SK-N-SH treated with all-trans-retinoic acid at 6 μM for 48 hours (cell line): ENCODE results near the gene CD300C.

Source experiments
- ATAC-seq: fragments of 200-7000 bp; cut with Tn5 transposase; 3 replicates; pipeline ENCODE4 v1.9.1; 2020; ENCODE audit warnings: mild to moderate bottlenecking, moderate library complexity
- ARNTL ChIP-seq: fragments of 450-650 bp; formaldehyde crosslinking; IDR thresholded peaks from 2 replicates; pipeline ENCODE4 v1.5.0; 2020; ENCODE audit warnings: low read depth, mild to moderate bottlenecking, moderate library complexity, borderline replicate concordance
- BACH2 ChIP-seq: fragments of 250-450 bp; sonication (Bioruptor Pico); IDR thresholded peaks from 2 replicates; pipeline ENCODE4 v1.9.0; 2021; ENCODE audit warnings: mild to moderate bottlenecking, borderline replicate concordance
- ESRRG ChIP-seq: fragments of 250-450 bp; sonication (Bioruptor Pico); IDR thresholded peaks from 2 replicates; pipeline ENCODE4 v1.6.1; 2021; ENCODE audit warnings: mild to moderate bottlenecking
- GLIS3 ChIP-seq: fragments of 250-450 bp; sonication (Bioruptor Pico); IDR thresholded peaks from 2 replicates; pipeline ENCODE4 v1.5.0; 2020; ENCODE audit warnings: mild to moderate bottlenecking, moderate library complexity
- ISL1 ChIP-seq: fragments of 250-450 bp; sonication (Bioruptor Pico); IDR thresholded peaks from 2 replicates; pipeline ENCODE4 v2.1.2; 2022; ENCODE audit warnings: mild to moderate bottlenecking, moderate library complexity
- OSR1 ChIP-seq: fragments of 250-450 bp; sonication (Bioruptor Pico); IDR thresholded peaks from 2 replicates; pipeline ENCODE4 v1.8.0; 2022; ENCODE audit warnings: moderate library complexity, mild to moderate bottlenecking, inconsistent platforms
- PPARA ChIP-seq: fragments of 250-450 bp; sonication (Bioruptor Pico); IDR thresholded peaks from 2 replicates; pipeline ENCODE4 v1.5.0; 2020; ENCODE audit warnings: mild to moderate bottlenecking, borderline replicate concordance
- RARB ChIP-seq: fragments of 250-450 bp; sonication (Bioruptor Pico); IDR thresholded peaks from 2 replicates; pipeline ENCODE4 v1.8.0; 2021; ENCODE audit warnings: mild to moderate bottlenecking, moderate library complexity
- TCF4 ChIP-seq: fragments of 250-450 bp; sonication (Bioruptor Pico); IDR thresholded peaks from 2 replicates; pipeline ENCODE4 v1.8.0; 2021; ENCODE audit warnings: mild to moderate bottlenecking, moderate library complexity, borderline replicate concordance
- TOX ChIP-seq: fragments of 250-450 bp; sonication (Bioruptor Pico); IDR thresholded peaks from 2 replicates; pipeline ENCODE4 v1.8.0; 2021; ENCODE audit warnings: mild to moderate bottlenecking, moderate library complexity, borderline replicate concordance
- ZC3H10 ChIP-seq: fragments of 250-450 bp; sonication (Bioruptor Pico); IDR thresholded peaks from 2 replicates; pipeline ENCODE4 v1.5.1; 2021; ENCODE audit warnings: mild to moderate bottlenecking, moderate library complexity
- ZNF70 ChIP-seq: fragments of 450-650 bp; formaldehyde crosslinking; IDR thresholded peaks from 2 replicates; pipeline ENCODE4 v1.5.0; 2020; ENCODE audit warnings: mild to moderate bottlenecking, moderate library complexity
- TF ChIP-seq, protein P1 (sequence below): fragments of 250-450 bp; sonication (Bioruptor Pico); IDR thresholded peaks from 2 replicates; pipeline ENCODE4 v1.5.1; 2021; ENCODE audit warnings: mild to moderate bottlenecking, moderate library complexity
- TF ChIP-seq, protein P2 (sequence below): fragments of 250-450 bp; sonication (Bioruptor Pico); IDR thresholded peaks from 2 replicates; pipeline ENCODE4 v1.5.1; 2020; ENCODE audit warnings: low read depth, mild to moderate bottlenecking, moderate library complexity

CD300C gene

DNA sequence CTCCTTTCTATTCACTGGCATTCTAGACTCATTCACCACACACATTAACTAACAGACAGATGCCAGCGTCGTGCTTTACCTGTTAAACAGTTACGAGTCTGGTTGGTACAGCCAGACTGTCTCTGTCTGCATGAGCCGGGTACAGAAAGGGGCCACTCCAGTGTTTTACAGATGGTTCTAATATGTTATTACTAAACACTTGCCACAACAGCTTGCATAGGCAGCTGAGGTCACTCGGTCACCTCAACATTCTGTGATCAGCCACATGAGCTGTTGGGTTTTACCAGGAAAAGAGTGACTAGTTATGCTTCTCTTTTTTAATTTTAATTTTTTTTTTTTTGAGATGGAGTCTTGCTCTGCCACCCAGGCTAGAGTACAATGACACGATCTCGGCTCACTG, 54.3 kb downstream of the CD300C start:
- no peak for ATAC-seq
- TF ChIP-seq GLIS3 (no peak), ISL1 (CRISPR knock-in tag) (no peak), ESRRG (CRISPR knock-in tag) (no peak), TCF4 (no peak), ARNTL (CRISPR knock-in tag) (no peak), ZC3H10 (no peak), OSR1 (CRISPR knock-in tag) (no peak), TOX (CRISPR knock-in tag) (no peak), PPARA (CRISPR knock-in tag) (no peak), RARB (CRISPR knock-in tag) (no peak), ZNF70 (CRISPR knock-in tag) (no peak), BACH2 (CRISPR knock-in tag) (no peak)
- TF ChIP-seq, protein P1, sequence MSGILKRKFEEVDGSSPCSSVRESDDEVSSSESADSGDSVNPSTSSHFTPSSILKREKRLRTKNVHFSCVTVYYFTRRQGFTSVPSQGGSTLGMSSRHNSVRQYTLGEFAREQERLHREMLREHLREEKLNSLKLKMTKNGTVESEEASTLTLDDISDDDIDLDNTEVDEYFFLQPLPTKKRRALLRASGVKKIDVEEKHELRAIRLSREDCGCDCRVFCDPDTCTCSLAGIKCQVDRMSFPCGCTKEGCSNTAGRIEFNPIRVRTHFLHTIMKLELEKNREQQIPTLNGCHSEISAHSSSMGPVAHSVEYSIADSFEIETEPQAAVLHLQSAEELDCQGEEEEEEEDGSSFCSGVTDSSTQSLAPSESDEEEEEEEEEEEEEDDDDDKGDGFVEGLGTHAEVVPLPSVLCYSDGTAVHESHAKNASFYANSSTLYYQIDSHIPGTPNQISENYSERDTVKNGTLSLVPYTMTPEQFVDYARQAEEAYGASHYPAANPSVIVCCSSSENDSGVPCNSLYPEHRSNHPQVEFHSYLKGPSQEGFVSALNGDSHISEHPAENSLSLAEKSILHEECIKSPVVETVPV (CRISPR knock-in tag), result no peak
- TF ChIP-seq, protein P2, sequence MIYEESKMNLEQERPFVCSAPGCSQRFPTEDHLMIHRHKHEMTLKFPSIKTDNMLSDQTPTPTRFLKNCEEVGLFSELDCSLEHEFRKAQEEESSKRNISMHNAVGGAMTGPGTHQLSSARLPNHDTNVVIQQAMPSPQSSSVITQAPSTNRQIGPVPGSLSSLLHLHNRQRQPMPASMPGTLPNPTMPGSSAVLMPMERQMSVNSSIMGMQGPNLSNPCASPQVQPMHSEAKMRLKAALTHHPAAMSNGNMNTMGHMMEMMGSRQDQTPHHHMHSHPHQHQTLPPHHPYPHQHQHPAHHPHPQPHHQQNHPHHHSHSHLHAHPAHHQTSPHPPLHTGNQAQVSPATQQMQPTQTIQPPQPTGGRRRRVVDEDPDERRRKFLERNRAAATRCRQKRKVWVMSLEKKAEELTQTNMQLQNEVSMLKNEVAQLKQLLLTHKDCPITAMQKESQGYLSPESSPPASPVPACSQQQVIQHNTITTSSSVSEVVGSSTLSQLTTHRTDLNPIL, result no peak
